Mesenteric fat pad (tissue), 1 donor: Measurements from ENCODE around the gene DMRTB1. TPM values are rescaled to one million over a fixed set of nuclear protein-coding genes. Genes with fewer than 3 reads are reported as not detected.

Source experiments
- DNase-seq: peaks from one replicate; pipeline ENCODE4 v3.0.0-alpha.2; 2020; ENCODE audit warnings: low spot score
- total RNA-seq: library from RNA; stranded (reverse); fragmentation: NEBNext Ultra II Directional; extraction: Animal tissue kit (Norgen Biotek cat#: 25700); gene quantifications from one replicate; pipeline ENCODE4 v1.2.1, GENCODE V29; 2021
- donor health status: DM: yes; HTN: yes; CAD: no.

DMRTB1 gene
- total RNA-seq, 1 donor from 2014 or later, result not detected

DNA sequence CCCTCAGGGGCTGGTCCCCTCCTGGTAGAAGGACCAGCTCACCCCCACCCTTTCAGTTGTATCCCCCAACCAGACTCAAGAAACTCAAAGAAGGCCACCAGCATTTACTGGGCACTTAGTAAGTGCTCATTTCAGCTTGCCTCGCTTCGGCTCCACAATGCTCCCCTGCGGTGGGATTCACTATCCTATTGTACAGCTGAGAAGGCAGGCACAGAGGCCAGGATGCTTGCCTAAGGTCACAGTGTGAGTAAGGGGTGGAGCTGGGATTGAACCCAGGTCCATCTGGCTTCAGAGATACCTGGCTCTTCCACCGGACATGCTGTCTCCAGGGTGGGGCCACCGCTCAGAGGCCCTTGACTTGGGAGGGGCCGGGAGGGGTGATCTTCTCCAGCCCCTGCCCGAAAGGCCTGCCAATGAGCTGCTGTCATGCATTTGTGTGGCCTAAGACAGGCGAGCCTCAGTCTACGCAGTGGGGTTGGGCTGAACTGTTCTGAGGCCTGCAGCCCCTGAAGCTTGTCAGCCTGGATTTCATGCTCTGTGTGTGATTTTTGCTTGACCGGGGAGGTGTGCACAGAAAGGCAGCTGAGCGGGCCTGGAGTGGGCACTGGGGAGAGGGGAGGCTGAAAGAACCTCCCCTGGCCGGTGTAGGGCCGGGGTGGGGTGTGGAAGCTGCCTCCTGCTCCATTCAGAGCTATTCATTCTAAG is 48.1 kb downstream of the DMRTB1 start:
- DNase-seq, result no peak

DNA sequence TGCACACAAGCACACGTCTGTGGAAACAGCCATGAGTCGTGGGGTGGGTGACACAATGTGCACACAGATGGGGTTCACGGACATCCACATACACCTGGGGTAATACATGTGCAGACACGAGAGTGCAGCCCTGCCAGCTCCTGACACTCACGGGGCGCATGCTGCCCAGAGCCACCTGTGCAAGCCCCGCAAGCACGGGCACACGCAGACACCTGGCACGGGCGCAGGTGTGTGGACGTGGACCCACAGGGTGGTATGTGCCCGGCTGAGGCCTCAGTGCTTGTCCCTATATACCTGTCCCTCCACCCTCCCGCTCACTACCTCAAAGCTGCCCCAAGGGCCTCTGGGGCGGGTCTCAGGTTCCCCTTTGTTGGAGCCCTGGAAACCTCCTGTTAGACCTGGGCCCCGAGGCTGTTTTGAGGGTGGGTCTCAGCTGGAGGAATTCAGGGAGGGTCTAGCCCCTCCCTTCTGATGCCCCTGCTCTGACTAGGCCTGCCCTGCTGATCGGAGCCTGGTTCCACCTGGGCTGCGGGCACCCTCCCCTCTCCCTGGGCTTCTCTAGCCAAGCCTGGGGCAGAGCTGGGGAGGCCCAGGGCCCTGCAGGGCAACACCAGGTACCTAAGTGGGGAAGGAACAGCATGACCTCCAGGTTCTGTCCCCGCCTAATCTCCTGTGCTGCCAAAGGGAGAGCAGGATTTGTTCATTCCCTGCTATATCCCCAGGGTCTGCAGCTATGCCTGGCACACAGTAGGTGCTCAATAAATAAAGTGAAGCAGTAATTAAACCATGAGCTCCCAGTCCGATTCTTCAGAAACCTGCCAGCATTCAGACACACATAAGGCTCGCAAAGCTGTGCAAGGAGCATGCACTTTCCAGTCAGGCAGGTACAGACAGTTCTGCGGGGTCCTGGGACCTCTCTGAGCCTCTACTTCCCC is 49.1 kb downstream of the DMRTB1 start:
- no peak for DNase-seq

DNA sequence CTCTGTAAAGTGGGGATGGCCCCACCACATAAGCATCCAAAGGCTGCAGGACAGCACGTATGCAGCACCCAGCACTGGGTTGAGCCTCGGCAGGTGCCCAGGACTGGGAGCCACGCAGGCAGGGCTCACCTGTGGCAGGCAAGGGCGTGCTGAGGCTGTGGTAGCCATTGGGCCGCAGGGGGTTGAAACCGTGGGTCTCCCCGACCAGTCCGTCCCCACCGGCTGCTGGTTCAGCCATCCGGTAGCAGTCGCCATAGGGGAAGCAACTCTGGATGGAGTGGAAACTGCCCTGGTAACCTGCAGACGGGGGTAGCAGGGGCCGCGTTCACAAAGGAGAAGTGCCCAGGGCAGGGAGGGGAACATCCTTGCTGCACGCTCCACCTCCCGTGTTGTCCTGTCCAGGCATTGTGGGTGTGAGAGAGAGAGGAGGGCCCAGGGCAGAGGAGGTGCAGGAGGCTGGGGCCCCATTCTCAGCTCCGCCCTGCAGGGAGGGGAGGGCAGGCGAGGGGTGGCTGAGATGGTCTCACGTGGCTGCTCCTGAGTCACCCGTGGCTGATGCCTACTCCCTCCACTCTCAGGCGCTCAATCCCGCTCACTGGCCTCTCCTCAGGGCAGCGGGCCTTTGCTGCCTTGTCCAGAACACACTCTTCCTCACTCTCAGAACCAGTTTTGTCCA is 49.9 kb downstream of the DMRTB1 start:
- DNase-seq, result no peak

DNA sequence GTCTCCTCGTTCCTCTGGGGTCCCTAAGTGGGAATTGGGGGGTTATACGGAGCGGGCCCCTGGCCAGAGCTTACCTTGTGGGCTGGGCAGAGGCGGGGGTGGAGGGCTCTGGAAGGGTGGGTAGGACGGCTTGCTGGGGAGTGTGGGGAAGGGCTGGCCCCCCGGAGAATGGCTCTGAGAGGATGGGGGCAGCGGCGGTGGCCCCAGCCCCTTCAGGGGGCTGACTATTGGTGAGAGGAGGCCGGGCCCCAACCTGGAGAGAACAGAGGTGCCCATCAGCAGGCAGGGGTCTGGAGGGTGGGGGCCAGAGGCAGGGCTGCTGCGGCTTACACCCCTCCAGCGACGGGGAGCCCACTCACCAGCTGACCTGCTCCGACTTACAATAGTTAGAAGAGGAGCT is 50.6 kb downstream of the DMRTB1 start:
- DNase-seq, result no peak

DNA sequence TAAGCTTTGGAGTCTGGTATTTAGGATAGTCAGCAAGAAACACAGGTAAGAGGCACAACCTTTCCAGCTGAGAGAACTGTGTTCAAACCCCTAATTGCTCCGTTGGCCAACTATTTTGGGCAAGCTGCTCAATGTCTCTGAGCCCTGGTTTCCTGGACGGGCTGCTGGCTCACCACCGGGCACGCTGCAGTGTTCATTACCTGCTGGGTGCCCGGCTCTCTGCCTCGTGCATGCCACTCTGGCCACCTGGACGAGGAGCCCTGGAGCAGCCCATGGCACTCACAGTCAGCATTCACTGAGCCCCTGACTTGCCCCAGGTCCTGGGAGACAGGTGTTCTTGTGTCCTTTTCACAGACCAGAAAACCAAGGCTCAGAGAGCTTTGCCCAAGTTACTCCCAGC is 51.0 kb downstream of the DMRTB1 start:
- no peak for DNase-seq

DNA sequence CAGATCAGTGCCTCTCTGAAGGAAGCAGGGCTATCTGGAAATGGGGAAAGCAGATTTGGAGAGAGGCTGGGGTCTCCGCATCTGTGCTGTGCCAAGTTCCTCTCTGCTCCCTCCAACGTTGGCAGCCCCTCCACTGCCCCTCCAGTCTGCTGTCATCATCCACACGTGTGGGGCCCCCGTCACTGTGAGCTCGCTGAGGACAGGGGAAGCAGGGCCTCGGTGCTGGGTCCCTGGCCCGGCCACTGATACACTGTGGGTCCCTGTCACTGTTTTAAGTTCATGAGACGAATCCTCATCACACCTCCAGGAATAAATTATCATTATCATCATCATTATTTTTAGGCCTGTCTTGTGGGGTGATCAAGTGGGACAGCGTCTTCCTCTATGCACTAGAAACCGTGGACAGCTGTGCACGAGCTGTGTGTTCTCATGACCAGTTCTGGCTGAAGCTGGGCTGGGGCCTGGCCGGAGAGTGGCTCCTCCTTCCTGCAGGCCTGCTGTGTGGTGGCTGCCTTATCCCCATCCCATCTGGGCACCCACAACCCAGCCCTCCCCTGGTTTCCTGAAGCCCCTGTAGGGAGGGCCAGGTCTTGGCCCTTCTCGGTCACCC is 52.2 kb downstream of the DMRTB1 start:
- no peak for DNase-seq

DNA sequence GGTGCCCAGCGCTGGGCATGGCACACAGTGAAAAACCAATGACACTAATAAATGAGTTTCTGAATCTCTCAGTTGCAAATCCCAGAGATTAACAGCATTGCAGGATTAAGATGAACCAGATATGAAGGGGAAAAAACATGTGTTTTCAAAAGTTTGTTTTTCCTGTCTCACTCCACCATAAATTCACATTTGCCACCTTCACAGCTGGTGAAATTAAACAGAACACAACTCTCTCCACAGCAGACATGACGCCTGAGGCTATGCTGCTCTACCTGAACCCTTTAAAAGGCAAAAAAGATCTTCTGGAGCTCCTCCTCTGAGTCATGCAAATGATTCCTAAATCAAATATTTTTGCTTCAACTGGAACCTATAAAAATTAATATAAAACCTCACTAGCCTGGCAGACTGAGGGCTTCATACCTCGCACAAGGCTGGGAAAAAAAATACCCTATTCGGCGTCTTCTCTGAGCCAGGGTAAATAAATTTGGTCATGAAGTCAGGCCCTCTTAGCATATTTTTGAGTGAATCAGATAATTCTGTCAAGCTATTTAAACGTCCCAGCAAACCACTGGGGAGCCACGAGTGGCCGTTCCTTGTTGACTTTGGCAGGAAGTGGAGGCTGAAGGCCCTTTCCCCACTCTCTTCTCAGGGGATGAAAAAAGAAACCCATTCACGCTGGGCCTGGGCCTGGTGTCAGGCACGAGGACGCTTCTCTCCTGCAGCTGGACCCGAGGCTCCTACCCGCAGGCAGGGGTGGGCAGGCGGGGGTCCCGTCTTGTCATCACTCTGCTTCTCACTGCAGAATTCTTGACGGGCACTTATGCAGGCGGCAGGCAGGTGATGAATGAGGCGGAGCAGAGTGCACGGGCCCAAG is 53.0 kb downstream of the DMRTB1 start:
- DNase-seq, result no peak

DNA sequence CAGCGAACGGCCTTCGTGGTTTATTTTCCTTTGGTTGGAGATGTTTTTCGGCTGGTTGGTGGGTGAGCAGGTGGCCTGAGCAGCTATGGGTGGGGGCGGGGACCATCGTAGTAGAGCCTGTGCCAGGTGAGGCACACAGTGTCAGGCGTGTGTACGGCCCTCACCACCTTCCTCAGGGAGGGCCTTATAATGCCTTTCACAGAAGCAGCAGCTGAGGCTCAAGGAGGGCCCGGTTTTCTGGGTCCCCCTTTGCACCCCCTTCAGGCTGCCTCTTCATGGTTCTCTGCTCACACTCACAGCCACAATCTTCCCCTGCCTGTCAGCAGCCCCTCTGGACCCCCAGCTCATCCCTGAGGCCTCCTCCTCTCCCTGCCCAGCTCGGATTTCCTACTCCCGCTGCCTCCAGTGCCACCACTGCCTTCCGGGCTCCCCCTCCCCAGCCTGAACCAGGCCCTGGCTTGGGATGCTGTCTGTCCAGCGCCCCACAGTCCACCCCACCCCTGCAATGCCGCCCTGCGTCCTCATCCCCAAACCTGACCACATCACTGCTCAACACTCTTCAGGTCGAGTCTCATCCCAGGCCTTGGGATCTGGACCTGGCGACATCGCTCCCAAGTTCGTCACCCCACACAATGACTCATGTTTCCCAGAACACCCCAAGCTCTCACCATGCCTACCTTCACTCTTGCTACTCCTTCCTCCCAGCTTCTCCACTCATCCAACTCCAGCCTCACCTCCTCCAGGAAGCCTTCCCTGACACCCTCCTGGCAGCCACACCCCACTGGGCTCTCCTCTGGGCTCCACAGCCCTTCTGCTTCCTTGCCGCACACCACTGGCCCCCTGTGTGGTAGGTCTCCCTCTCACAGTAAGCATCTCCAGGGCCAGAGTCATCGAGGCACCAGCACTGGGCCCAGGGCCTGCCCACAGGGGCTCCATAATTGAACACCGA is 53.9 kb downstream of the DMRTB1 start:
- DNase-seq, result no peak

DNA sequence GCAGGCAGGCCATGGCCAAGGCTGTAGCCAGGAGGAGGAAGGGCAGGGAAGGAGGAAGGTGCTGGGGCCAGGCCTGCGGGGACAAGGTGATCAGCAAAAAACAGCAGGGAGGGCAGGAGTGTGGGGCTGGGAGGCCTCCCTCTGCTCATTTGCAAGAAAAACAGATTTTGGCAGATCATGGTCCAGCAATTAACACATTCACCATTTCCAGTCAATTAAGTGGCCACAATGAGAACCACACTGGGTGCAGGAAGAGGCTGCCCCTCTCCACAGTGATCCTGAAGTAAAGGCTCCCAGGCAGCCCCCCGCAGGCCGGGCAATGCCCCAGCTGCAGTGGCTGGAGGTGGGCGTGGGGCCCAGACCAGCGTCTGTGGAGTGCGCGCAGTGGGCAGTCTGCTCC is 54.6 kb downstream of the DMRTB1 start:
- no peak for DNase-seq

DNA sequence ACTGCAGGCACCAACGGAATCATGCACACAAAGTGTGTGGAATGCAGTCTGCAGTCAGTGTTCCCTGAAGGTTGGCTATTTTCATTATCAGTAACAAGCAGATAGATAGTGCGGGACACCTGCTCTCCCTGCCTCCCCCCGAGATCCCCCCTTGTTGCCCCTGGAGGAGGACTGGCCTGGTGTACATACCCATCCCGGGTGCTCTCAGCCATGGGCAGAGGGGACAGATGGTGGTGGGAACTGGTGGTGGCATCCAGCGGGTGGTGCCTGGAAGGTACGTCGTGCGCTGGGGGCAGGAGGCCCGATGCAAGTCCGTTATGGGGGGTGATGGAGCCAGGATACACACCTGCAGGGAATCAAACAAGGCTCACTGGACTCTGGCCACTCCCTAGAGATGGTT is 55.2 kb downstream of the DMRTB1 start:
- no peak for DNase-seq

DNA sequence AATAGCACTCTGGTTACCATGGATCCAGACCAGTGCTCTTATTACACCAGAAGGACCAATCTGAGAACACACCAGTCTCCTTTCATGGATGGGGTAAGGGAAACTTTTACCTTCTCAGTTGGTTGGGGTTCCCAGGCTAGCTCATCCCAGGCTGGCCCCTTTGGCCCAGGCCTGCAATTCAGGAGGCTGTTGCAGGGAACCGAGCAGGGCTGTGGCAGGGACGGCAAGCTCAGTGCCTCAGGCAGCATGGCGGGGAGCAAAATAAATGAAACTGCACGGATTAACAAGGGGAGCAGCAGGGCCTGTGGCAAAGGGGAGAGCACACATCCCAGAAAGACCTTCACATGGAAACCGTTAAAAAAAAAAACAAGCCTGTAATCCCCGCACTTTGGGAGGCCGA is 57.0 kb downstream of the DMRTB1 start:
- no peak for DNase-seq

Other genes with a start within 250 kb of the DMRTB1 start
- 48.2 TPM for gene CZIB, start 238.8 kb upstream of the DMRTB1 start, total RNA-seq
- gene MAGOH, start 220.9 kb upstream of the DMRTB1 start, total RNA-seq, result 35.7 TPM
- gene LRP8, start 131.3 kb upstream of the DMRTB1 start, total RNA-seq, result 9.9 TPM